ENCODE results near the gene PRKCH.

PRKCH gene

DNA sequence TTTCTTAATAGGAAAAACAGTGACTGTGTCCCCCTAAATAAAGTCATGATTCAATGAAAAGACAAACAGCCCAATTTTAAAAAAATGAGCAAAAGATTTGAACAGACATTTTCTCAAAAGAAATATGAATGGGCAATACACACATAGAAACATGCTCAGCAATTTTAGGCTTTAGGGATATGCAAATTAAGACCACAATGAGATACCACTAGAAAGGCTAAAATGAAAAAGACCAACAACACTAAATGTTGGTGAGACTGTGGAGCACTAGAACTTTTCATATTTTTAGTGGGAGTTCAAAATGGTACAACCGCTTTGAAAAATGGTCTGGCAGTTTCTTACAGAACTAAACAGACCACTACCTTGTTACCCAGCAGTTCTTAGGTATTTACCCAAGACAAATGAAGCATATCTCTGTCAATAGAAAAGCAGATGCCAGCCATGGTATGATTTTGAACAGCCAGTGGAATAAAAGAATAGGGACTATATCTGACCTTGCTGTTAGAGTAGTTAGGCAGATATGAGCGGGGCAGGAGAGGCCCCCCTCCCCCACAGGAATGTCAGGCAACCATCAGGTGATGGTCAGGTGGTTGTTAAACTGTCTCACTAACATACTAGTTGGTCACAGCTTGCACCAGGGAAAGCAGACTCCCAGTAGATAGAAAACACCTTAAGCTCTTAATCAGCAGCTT is 108.8 kb downstream of the PRKCH start:
- no peak for DNase-seq

GRCh38 chr14:61433169-61433568 is 111.8 kb downstream of the PRKCH start:
- DNase-seq = no peak

DNA sequence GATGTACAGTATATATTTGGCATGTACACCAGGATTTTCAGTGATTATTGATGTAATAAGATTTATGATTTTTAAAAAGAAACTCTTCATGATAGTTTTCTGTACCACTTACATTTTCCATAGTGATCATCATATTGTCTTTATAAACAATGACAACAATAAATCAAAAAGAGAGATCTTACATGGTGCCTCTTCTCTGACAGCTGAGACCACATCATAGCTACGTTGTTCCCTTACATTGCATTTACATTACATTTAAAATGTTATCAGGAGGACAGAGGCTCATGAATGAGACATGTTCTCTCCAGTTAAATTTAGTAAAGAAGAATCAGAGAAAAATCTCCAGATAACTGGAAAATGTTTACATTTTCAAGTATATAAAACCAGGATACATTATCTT is 112.4 kb downstream of the PRKCH start:
- DNase-seq = no peak

DNA sequence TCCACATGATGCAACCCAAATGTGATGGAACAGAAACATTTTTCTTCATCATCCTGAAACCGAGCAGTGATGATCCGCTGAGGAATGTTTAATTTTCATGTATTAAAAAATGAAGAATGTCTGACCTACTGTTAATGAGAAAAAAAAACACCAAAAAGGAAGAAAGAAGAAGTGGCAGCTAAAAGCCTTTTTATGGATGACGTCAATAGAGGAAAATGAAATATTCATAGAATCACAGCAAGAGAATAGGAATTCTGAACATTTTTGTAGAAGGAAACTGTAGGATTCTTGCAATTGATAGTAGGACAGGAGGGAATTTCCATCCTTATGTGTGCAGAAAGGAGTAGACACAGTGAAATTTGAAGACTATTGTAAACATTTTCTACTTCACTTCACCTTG is 112.9 kb downstream of the PRKCH start:
- DNase-seq = no peak

DNA sequence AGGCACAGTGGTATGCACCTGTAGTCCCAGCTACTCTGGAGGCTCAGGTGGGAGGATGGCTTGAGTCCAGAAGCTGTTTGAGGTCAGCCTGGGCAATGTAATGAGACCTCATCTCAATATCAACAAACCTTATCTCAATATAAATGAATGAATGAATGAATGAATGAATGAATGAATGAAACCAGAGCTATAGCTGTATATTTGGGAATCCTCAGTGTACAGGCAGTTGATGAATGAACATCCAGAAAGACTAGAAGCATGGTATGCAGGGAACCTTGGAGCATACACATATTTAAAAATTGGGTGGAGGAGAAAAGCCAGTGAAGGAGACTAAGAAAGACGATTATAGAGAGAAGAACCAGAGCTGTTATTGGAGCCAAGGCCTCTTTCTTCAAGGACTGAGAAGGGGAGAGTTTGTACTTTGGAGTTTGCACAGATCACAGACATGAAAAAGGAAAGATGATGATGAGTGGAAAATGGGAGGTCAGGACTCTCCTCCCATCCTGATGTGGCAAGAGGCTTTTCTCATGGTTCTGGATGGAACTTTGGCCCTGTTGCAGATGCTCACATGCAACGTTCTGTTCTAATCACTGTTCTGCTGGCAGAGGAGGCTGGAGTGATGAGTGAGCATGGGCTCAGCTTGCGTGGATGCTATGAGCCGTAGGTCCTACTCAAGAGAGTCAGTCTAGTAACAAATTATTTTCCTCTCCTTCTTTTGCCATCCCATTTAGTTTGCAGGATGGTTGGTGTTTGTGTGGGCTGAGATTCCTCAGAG is 114.4 kb downstream of the PRKCH start:
- DNase-seq = no peak

DNA sequence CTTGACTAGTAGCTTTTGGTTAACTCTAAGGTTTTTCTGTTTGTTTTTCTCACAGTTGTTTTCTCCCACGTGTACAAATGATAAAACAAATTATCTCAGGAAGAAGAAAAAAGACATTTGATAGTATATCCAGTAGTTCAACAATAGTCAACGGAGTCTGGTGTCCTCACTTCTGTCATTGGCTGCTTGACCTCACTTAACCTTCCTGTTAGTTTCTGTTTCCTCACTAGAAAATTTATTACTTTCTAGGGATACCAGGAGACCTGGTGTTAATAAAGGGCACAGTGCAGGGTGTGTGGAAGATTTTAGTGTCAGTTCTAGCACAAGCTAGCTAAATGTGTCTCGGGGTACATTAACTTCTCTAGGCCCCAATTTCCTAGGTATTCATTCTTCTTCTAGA is 116.0 kb downstream of the PRKCH start:
- DNase-seq = no peak

DNA sequence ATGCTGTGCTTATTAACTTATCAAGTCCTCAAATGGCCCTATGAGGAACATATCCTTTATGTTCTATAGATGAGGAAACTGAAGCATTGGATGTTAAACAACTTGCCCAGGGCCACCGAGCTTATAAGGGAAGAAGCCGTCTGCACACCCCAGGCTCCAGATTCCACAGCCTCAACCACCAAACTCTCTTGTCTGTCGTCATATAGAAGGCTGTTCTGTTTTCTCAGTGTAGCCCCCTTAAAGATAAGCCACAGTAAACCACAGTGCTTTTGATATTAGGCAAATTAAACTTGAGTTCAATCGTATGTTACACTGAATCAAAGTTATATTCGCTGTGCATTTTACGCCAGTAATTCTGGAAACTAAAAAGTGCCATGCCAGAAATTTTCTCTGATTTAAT is 116.7 kb downstream of the PRKCH start:
- DNase-seq = no peak

DNA sequence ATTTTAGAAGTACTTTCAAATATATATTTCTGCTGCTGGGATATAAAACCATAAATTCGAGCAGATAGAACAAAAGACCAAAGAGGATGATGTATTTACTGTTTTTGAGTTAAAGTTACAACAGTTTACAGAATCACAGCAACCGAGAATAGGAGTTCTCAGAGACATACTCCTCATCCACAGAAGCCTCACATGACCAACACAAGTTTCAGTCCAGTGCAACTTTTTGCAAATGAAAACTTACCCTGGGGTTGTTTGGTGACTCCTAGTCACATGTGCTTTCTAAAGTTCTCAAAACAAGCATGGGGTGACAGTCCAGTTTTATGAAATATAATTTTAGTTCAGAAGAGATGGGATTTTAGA is 117.1 kb downstream of the PRKCH start:
- no peak for DNase-seq

- peak in 2 of 5 donors; percentile 21 to 30 for DNase-seq
These were observed 117.7 kb downstream of the PRKCH start for GRCh38 chr14:61438860-61439765.

GRCh38 chr14:61439779-61440418 is 118.5 kb downstream of the PRKCH start:
- no peak for DNase-seq

- no peak for DNase-seq
These were observed 122.1 kb downstream of the PRKCH start for GRCh38 chr14:61443481-61443880.

- peak in 4 of 5 donors; percentile 47 to 84 (median 50) for DNase-seq
These were observed 122.9 kb downstream of the PRKCH start for GRCh38 chr14:61444215-61444768.

DNA sequence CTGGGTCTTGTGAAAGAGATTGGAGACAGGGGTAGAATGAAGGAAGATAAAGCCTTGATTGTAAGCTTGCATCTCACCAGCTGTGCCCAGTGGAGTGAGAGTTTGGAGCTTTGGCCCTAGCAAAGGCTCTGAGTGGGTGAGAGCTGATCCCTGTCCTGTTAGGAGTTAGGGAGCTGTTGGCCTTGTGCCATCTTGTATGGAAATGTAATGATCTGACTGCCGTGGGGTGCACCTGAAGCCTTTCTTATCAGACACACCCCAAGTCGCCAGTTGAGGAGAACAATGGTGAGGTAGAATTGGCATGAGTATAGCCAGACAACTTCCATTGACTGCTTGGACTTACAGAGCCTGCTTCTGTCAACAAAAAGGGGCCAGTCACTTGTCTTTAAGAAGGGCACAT is 130.1 kb downstream of the PRKCH start:
- DNase-seq = no peak

DNA sequence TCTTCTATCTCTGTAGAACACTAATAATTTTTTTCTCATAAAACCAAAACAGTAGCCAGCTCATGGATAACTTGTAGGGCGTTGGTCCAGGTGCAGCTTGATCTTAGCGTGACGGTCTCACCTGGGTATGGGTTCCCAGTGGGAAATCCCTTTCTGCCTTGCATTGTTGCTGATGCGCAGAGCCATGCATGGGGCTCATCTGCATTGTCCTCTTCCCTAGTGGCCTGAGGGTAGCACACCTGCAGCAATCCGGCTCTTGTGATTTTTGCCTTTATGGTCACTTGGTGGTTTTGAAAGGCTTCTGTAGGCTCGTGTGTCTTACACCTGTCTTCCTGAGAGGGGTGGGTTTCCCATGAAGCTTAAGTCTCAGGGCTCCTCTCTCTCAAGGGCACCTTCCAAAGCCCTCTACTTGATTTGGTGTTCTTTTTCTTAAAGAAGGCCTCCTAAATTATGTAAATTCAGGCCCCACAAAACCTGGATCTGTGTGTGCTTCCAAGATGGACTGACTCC is 130.6 kb downstream of the PRKCH start:
- no peak for DNase-seq

DNA sequence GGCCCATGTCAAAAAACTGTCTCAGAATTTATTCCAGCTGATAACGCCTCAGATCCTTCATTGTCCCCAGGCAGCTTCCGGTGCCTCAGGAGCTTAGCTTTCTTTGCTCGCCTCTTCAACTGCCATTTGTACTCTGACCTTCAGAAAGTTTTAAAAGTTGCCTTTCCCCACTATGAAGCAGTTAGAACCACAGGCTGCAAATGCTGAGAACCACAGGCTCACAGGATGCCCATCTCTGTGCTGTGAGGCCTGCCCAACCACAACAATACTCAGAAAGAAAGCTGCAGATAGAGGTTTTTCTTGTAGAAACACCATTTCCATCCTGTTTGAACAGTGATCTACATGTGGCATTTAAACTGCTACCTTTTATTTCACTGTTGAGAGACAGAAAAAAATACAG is 131.1 kb downstream of the PRKCH start:
- DNase-seq = peak in 3 of 5 donors; percentile 31 to 95 (median 34)

- DNase-seq = no peak
These were observed 131.9 kb downstream of the PRKCH start for GRCh38 chr14:61453103-61453767.

DNA sequence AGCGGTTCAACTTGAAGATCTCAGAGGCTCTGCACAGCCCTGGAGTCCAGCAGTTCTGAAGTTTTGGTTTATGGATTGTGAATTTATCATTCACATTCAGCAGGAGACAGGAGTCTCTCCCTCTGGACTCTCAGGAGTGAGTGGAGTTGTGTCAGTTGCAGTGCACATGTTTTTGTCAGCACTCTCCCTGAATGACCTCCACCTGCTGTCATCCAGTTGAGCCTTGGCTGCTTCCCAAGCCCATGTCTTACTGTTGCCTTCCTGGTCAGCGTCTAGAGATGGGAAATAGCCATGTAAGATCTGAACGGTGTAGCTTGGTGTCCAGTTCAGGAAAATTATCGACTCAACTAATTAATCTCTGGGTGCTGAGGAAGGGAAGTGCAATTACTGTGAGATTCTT is 133.2 kb downstream of the PRKCH start:
- DNase-seq = no peak

GRCh38 chr14:61455351-61455750 is 134.0 kb downstream of the PRKCH start:
- no peak for DNase-seq

DNA sequence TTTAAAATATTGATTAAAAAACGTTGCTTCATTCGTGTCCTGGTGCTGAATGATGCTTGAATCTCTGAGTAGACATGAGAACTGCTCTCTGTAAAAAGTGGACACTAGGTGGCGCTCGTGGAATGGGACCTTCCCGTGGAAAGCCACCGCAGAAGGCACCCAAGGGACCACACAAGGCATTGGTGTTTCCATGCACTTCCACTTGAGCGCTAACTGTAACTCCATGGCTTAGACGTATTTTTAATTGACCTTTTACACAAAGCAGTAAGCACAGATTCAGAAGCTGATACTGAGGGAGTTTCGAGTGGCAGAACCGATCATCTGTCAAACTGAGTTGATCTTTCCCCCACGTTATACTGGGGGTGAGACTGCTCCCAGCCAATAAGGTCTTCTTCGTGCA is 135.3 kb downstream of the PRKCH start:
- DNase-seq = peak; percentile 56 to 87 (median 76)

- DNase-seq = no peak
These were observed 137.4 kb downstream of the PRKCH start for GRCh38 chr14:61458766-61459165.

DNA sequence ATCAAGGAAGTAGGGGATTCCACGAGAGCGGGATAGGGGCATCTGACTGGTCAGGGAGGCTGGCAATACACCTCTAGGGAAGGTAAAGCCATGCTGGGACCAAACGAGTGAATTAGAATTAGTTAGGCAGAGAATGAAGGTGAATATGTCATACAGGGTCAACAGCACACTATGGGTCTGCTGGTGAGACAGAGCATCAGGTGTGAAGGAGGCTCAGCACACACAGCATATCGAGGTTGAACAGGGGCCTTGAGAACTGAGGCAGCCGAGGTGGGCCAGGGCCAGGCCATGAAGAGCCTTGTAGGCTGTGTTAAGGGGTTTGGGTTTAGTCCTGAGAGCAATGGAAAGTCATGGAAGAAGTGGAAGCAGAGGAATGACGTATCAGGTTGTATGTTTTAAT is 137.8 kb downstream of the PRKCH start:
- no peak for DNase-seq

DNA sequence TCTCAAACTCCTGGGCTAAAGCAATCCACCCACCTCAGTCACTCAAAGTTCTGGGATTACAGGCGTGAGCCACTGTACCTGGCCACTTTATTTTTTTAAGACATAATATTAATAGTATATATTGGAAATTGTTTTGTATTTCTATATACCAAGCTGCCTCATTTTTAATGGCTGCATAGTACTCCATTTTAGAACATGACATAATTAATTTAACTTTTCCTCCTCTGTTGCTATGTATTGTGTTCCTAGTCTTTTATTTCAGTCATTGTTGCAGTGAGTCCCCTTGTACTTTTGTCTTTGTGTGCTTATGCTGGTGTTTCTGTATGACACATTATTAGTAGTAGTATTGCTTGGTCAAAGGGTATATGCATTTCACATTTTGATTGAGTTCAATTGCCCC is 138.7 kb downstream of the PRKCH start:
- no peak for DNase-seq

Measured in T-helper 1 cell (primary cell).